ENCODE data around the gene GALM. TPM values are rescaled to one million over a fixed set of nuclear protein-coding genes. Genes with fewer than 3 reads are reported as not detected.

The GALM gene
- total and polyA plus RNA-seq, 10 of the 15 experiments (the other 5 are each of a cell fraction or from before 2014, with no cell fraction given): 1.1 to 4.0 (median 1.7) TPM

- ChIA-PET SMC1A (ENCODE audit: uncharacterized antibody, unreplicated experiment) (interaction anchor here (1.0 kb wide), 1 partner anchor 10 kb away, joined by 3 read pairs; no protein-coding TSS in a partner anchor), RAD21 (ENCODE audit: unreplicated experiment) (no interaction called here), CTCF (no interaction called here), POLR2A (no interaction called here)
- H3K36me3 ChIP-seq (ENCODE audit: control insufficient read depth in 2 of 2, insufficient read depth in 2 of 2, low read length in 1 of 2): peaks cover 0 to 3% of the 10 kb centered on the region in 2 experiments; a peak in 2 of 4 replicates
- no peaks in the 10 kb centered on the region for H3K9me3 ChIP-seq (replicated peaks; ENCODE audit: control insufficient read depth, insufficient read depth, low read length)
- in situ Hi-C loops (cut with MboI): no loop called here
- H4K20me1 ChIP-seq (ENCODE audit: control insufficient read depth, insufficient read depth): no peaks in the 10 kb centered on the region
- no peak overlapping the region for H3K9ac ChIP-seq (ENCODE audit: control insufficient read depth, insufficient read depth, low read length)
- 0 out of 2 replicates have a peak, but pooled peaks cover 2% of the 10 kb centered on the region for H3K4me1 ChIP-seq (ENCODE audit: control insufficient read depth, insufficient read depth, low read length)
- no peak overlapping the region for H3K4me3 ChIP-seq
- intact Hi-C loops (cut with micrococcal nuclease; ENCODE audit: unreplicated experiment): no loop called here
- no peaks in the 10 kb centered on the region for H3K27me3 ChIP-seq (replicated peaks in 1 of 2; ENCODE audit: control insufficient read depth in 2 of 2, insufficient read depth in 2 of 2, low read length in 1 of 2)
- no peak overlapping the region for H3K27ac ChIP-seq (ENCODE audit: control insufficient read depth, insufficient read depth)
- peaks cover 6% of the 10 kb centered on the region for H3K79me2 ChIP-seq (ENCODE audit: control insufficient read depth, insufficient read depth, low read length)
- no TSS peak for BruUV-seq (replicated peaks)
- H3K4me2 ChIP-seq (ENCODE audit: control insufficient read depth, insufficient read depth): no peak overlapping the region
- H2AFZ ChIP-seq (ENCODE audit: control insufficient read depth, low read depth, low read length): no peak overlapping the region
- FAIRE-seq (no peak), ATAC-seq (no peak), DNase-seq (ENCODE audit: low read depth, low spot score) (no peak)
- TF ChIP-seq BRCA1 (IDR thresholded peaks at IDR 0.05; ENCODE audit: low read depth, low read length) (no peak), RCOR1 (conservative IDR thresholded peaks at IDR 0.05; ENCODE audit: low read depth, low read length) (no peak), ZZZ3 (IDR thresholded peaks at IDR 0.05; ENCODE audit: control insufficient read depth, insufficient read length, low read depth) (no peak), PAX5 (IDR thresholded peaks at IDR 0.05; ENCODE audit: borderline replicate concordance, low read depth, low read length) (no peak), NR2F1 (conservative IDR thresholded peaks at IDR 0.05) (no peak), ZBTB11 (CRISPR knock-in tag; IDR thresholded peaks at IDR 0.05) (no peak), RELB (IDR thresholded peaks at IDR 0.05; ENCODE audit: low read depth) (no peak), ATF7 (IDR thresholded peaks at IDR 0.05; ENCODE audit: low read depth) (no peak), ATF2 (IDR thresholded peaks at IDR 0.05; ENCODE audit: low read length) (no peak), PML (IDR thresholded peaks at IDR 0.05; ENCODE audit: low read length) (no peak)
- TF ChIP-seq, protein P1, sequence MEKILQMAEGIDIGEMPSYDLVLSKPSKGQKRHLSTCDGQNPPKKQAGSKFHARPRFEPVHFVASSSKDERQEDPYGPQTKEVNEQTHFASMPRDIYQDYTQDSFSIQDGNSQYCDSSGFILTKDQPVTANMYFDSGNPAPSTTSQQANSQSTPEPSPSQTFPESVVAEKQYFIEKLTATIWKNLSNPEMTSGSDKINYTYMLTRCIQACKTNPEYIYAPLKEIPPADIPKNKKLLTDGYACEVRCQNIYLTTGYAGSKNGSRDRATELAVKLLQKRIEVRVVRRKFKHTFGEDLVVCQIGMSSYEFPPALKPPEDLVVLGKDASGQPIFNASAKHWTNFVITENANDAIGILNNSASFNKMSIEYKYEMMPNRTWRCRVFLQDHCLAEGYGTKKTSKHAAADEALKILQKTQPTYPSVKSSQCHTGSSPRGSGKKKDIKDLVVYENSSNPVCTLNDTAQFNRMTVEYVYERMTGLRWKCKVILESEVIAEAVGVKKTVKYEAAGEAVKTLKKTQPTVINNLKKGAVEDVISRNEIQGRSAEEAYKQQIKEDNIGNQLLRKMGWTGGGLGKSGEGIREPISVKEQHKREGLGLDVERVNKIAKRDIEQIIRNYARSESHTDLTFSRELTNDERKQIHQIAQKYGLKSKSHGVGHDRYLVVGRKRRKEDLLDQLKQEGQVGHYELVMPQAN (conservative IDR thresholded peaks at IDR 0.05): no peak
- TF ChIP-seq, protein P2, sequence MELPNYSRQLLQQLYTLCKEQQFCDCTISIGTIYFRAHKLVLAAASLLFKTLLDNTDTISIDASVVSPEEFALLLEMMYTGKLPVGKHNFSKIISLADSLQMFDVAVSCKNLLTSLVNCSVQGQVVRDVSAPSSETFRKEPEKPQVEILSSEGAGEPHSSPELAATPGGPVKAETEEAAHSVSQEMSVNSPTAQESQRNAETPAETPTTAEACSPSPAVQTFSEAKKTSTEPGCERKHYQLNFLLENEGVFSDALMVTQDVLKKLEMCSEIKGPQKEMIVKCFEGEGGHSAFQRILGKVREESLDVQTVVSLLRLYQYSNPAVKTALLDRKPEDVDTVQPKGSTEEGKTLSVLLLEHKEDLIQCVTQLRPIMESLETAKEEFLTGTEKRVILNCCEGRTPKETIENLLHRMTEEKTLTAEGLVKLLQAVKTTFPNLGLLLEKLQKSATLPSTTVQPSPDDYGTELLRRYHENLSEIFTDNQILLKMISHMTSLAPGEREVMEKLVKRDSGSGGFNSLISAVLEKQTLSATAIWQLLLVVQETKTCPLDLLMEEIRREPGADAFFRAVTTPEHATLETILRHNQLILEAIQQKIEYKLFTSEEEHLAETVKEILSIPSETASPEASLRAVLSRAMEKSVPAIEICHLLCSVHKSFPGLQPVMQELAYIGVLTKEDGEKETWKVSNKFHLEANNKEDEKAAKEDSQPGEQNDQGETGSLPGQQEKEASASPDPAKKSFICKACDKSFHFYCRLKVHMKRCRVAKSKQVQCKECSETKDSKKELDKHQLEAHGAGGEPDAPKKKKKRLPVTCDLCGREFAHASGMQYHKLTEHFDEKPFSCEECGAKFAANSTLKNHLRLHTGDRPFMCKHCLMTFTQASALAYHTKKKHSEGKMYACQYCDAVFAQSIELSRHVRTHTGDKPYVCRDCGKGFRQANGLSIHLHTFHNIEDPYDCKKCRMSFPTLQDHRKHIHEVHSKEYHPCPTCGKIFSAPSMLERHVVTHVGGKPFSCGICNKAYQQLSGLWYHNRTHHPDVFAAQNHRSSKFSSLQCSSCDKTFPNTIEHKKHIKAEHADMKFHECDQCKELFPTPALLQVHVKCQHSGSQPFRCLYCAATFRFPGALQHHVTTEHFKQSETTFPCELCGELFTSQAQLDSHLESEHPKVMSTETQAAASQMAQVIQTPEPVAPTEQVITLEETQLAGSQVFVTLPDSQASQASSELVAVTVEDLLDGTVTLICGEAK (IDR thresholded peaks at IDR 0.05; ENCODE audit: borderline replicate concordance): no peak
These were observed 117.7 kb downstream of the GALM start for GRCh38 chr2:38783586-38783985.
